ENCODE results near the gene CA5A. TPM values are rescaled to one million over a fixed set of nuclear protein-coding genes. Genes with fewer than 3 reads are reported as not detected.

Gene CA5A
- total and polyA plus RNA-seq, 11 donors = 0.08 to 0.44 (median 0.25) TPM; not detected in 8

GRCh38 chr16:87947356-87948118 lies 11.2 kb upstream of the CA5A start:
- peaks cover 0 to 33% (median 7%) of the 10 kb centered on the region in 12 donors for H3K4me1 ChIP-seq
- 88 to 91% (median 90%) methylated on average over 22 of the region's 22 CpGs for WGBS, 4 donors
- DNase-seq = no peak
- no peaks in the 10 kb centered on the region for H3K27me3 ChIP-seq
- TF ChIP-seq CTCF (IDR thresholded peaks at IDR 0.05) (no peak), POLR2A (IDR thresholded peaks at IDR 0.05) (no peak)
- peak overlapping the region in 1 of 12 donors; percentile 4 for H3K4me3 ChIP-seq
- peak overlapping the region in 2 of 12 donors; percentile 5 to 73 for H3K27ac ChIP-seq
- no peaks in the 10 kb centered on the region for H3K9me3 ChIP-seq
- intact Hi-C loops (cut with DNase I) = no loop called here
- no peak for ATAC-seq
- no peaks in the 10 kb centered on the region for H3K36me3 ChIP-seq

GRCh38 chr16:87946596-87947347 lies 10.4 kb upstream of the CA5A start:
- 78 to 83% (median 81%) methylated on average over 14 of the region's 14 CpGs for WGBS, 4 donors
- no peak overlapping the region for H3K4me3 ChIP-seq
- peaks cover 0 to 25% (median under 1%) of the 10 kb centered on the region in 12 donors for H3K4me1 ChIP-seq
- DNase-seq (no peak), ATAC-seq (no peak)
- intact Hi-C loops (cut with DNase I) = no loop called here
- H3K36me3 ChIP-seq = no peaks in the 10 kb centered on the region
- TF ChIP-seq CTCF (IDR thresholded peaks at IDR 0.05) (no peak), POLR2A (IDR thresholded peaks at IDR 0.05) (no peak)
- no peaks in the 10 kb centered on the region for H3K27me3 ChIP-seq
- peak overlapping the region in 1 of 12 donors; percentile 79 for H3K27ac ChIP-seq
- H3K9me3 ChIP-seq = no peaks in the 10 kb centered on the region

- intact Hi-C loops (cut with DNase I) = no loop called here
- WGBS, 4 donors = 21 to 29% (median 26%) methylated on average over 19 to 22 of the region's 22 CpGs
- H3K27ac ChIP-seq = peak overlapping the region in 9 of 12 donors; percentile 0 to 79 (median 50)
These were observed 9.2 kb upstream of the CA5A start for GRCh38 chr16:87945351-87946042.

More at GRCh38 chr16:87945351-87946042, 9.2 kb upstream of the CA5A start:
- peak; percentile 74 to 91 (median 77) for DNase-seq
- ATAC-seq = peak; percentile 83 to 91 (median 90)
- H3K27me3 ChIP-seq = no peaks in the 10 kb centered on the region
- TF ChIP-seq CTCF (IDR thresholded peaks at IDR 0.05) (no peak), POLR2A (IDR thresholded peaks at IDR 0.05) (no peak)
- H3K4me3 ChIP-seq = peak overlapping the region in 10 of 12 donors; percentile 20 to 55 (median 40)
- H3K4me1 ChIP-seq = peaks cover 0 to 25% (median 0%) of the 10 kb centered on the region in 12 donors
- H3K36me3 ChIP-seq = no peaks in the 10 kb centered on the region
- H3K9me3 ChIP-seq = no peaks in the 10 kb centered on the region

Data from heart left ventricle (tissue), 16 donors.